ENCODE data around the gene VAMP1. TPM values are rescaled to one million over a fixed set of nuclear protein-coding genes. Genes with fewer than 3 reads are reported as not detected.
A peak's percentile ranks its signal among the peaks of the same experiment; 100 is the strongest.
"Not testable (repeated sequence)": the region's sequence is repeated elsewhere in the genome, so short reads cannot be mapped to it uniquely, and the experiment has no call there.

The VAMP1 gene
- total RNA-seq, 2 donors from 2014 or later = 19.9 to 81.8 TPM

GRCh38 chr12:6478416-6478815 is 7.9 kb upstream of the VAMP1 start:
- Mint-ChIP-seq H3K4me1 (no peaks in the 10 kb centered on the region), H3K36me3 (ENCODE audit: low read depth) (no peaks in the 10 kb centered on the region), H3K27ac (no peak overlapping the region), H3K27me3 (no peaks in the 10 kb centered on the region), H3K4me3 (no peak overlapping the region), H3K9me3 (no peaks in the 10 kb centered on the region)
- ATAC-seq (replicated peaks) = no peak

GRCh38 chr12:6477601-6478377 is 7.3 kb upstream of the VAMP1 start:
- H3K9me3 Mint-ChIP-seq; H3K27ac Mint-ChIP-seq; H3K27me3 Mint-ChIP-seq; H3K36me3 Mint-ChIP-seq (ENCODE audit: low read depth); H3K4me1 Mint-ChIP-seq; H3K4me3 Mint-ChIP-seq; ATAC-seq (replicated peaks): not testable (repeated sequence)

GRCh38 chr12:6476489-6476888 is 6.0 kb upstream of the VAMP1 start:
- H3K9me3 Mint-ChIP-seq = no peaks in the 10 kb centered on the region
- no peak overlapping the region for H3K4me3 Mint-ChIP-seq
- no peaks in the 10 kb centered on the region for H3K4me1 Mint-ChIP-seq
- H3K36me3 Mint-ChIP-seq (ENCODE audit: low read depth) = no peaks in the 10 kb centered on the region
- no peaks in the 10 kb centered on the region for H3K27me3 Mint-ChIP-seq
- H3K27ac Mint-ChIP-seq = peak overlapping the region; percentile 4
- ATAC-seq (replicated peaks) = no peak

- H3K4me1 Mint-ChIP-seq; H3K27me3 Mint-ChIP-seq; H3K9me3 Mint-ChIP-seq; H3K4me3 Mint-ChIP-seq; ATAC-seq (replicated peaks); H3K27ac Mint-ChIP-seq; H3K36me3 Mint-ChIP-seq (ENCODE audit: low read depth): not testable (repeated sequence)
Observed at GRCh38 chr12:6475233-6475975, 4.9 kb upstream of the VAMP1 start.

GRCh38 chr12:6472491-6472890 is 2.0 kb upstream of the VAMP1 start:
- Mint-ChIP-seq H3K36me3 (ENCODE audit: low read depth) (peaks cover 35% of the 10 kb centered on the region), H3K9me3 (no peaks in the 10 kb centered on the region), H3K27me3 (no peaks in the 10 kb centered on the region), H3K4me1 (peaks cover 15% of the 10 kb centered on the region), H3K4me3 (no peak overlapping the region), H3K27ac (no peak overlapping the region)
- no peak for ATAC-seq (replicated peaks)

- peak overlapping the region; percentile 90 for H3K27ac Mint-ChIP-seq
- H3K27me3 Mint-ChIP-seq = no peaks in the 10 kb centered on the region
- peaks cover 19% of the 10 kb centered on the region for H3K4me1 Mint-ChIP-seq
- no peaks in the 10 kb centered on the region for H3K9me3 Mint-ChIP-seq
- peak overlapping the region; percentile 79 for H3K4me3 Mint-ChIP-seq
- H3K36me3 Mint-ChIP-seq (ENCODE audit: low read depth) = peaks cover 40% of the 10 kb centered on the region
- ATAC-seq (replicated peaks) = no peak
Observed at GRCh38 chr12:6471989-6472360, 1.5 kb upstream of the VAMP1 start.

GRCh38 chr12:6469609-6470374 is 685 bp downstream of the VAMP1 start:
- Mint-ChIP-seq H3K4me3 (peak overlapping the region; percentile 79), H3K36me3 (ENCODE audit: low read depth) (peaks cover 62% of the 10 kb centered on the region), H3K9me3 (no peaks in the 10 kb centered on the region), H3K4me1 (peaks cover 33% of the 10 kb centered on the region), H3K27me3 (no peaks in the 10 kb centered on the region), H3K27ac (peak overlapping the region; percentile 90)
- no peak for ATAC-seq (replicated peaks)

GRCh38 chr12:6469092-6469491 is 1.4 kb downstream of the VAMP1 start:
- Mint-ChIP-seq H3K36me3 (ENCODE audit: low read depth) (peaks cover 69% of the 10 kb centered on the region), H3K4me1 (peaks cover 39% of the 10 kb centered on the region), H3K9me3 (no peaks in the 10 kb centered on the region), H3K27me3 (no peaks in the 10 kb centered on the region), H3K27ac (peak overlapping the region; percentile 90), H3K4me3 (peak overlapping the region; percentile 79)
- ATAC-seq (replicated peaks) = no peak

GRCh38 chr12:6468283-6468575 is 2.2 kb downstream of the VAMP1 start:
- ATAC-seq (replicated peaks) = no peak
- peaks cover 48% of the 10 kb centered on the region for H3K4me1 Mint-ChIP-seq
- H3K9me3 Mint-ChIP-seq = no peaks in the 10 kb centered on the region
- no peaks in the 10 kb centered on the region for H3K27me3 Mint-ChIP-seq
- peak overlapping the region; percentile 79 for H3K4me3 Mint-ChIP-seq
- peak overlapping the region; percentile 90 for H3K27ac Mint-ChIP-seq
- peaks cover 78% of the 10 kb centered on the region for H3K36me3 Mint-ChIP-seq (ENCODE audit: low read depth)

GRCh38 chr12:6467571-6468282 is 2.8 kb downstream of the VAMP1 start:
- H3K27me3 Mint-ChIP-seq; H3K9me3 Mint-ChIP-seq; ATAC-seq (replicated peaks): not testable (repeated sequence)
- Mint-ChIP-seq H3K4me3 (peak overlapping the region; percentile 79), H3K36me3 (ENCODE audit: low read depth) (peaks cover 83% of the 10 kb centered on the region), H3K27ac (peak overlapping the region; percentile 90), H3K4me1 (peaks cover 53% of the 10 kb centered on the region)

GRCh38 chr12:6466751-6467150 is 3.7 kb downstream of the VAMP1 start:
- ATAC-seq (replicated peaks) = not testable (repeated sequence)
- peak overlapping the region; percentile 60 for H3K27ac Mint-ChIP-seq

GRCh38 chr12:6466184-6466573 is 4.3 kb downstream of the VAMP1 start:
- no peak for ATAC-seq (replicated peaks)
- peaks cover 63% of the 10 kb centered on the region for H3K4me1 Mint-ChIP-seq
- peaks cover 98% of the 10 kb centered on the region for H3K36me3 Mint-ChIP-seq (ENCODE audit: low read depth)
- H3K27ac Mint-ChIP-seq = peak overlapping the region; percentile 60
- H3K4me3 Mint-ChIP-seq = peak overlapping the region; percentile 79
- no peaks in the 10 kb centered on the region for H3K27me3 Mint-ChIP-seq
- no peaks in the 10 kb centered on the region for H3K9me3 Mint-ChIP-seq

More at GRCh38 chr12:6466751-6467150, 3.7 kb downstream of the VAMP1 start:
- peak overlapping the region; percentile 79 for H3K4me3 Mint-ChIP-seq
- H3K36me3 Mint-ChIP-seq (ENCODE audit: low read depth) = peaks cover 92% of the 10 kb centered on the region
- peaks cover 62% of the 10 kb centered on the region for H3K4me1 Mint-ChIP-seq
- not testable (repeated sequence) for H3K9me3 Mint-ChIP-seq, H3K27me3 Mint-ChIP-seq

GRCh38 chr12:6465467-6466183 is 4.9 kb downstream of the VAMP1 start:
- no peak for ATAC-seq (replicated peaks)
- Mint-ChIP-seq H3K4me1 (peaks cover 66% of the 10 kb centered on the region), H3K9me3 (no peaks in the 10 kb centered on the region), H3K4me3 (peak overlapping the region; percentile 79), H3K27ac (peak overlapping the region; percentile 60), H3K36me3 (ENCODE audit: low read depth) (peaks cover 98% of the 10 kb centered on the region), H3K27me3 (no peaks in the 10 kb centered on the region)

GRCh38 chr12:6464531-6464930 is 5.9 kb downstream of the VAMP1 start:
- no peaks in the 10 kb centered on the region for H3K27me3 Mint-ChIP-seq
- no peaks in the 10 kb centered on the region for H3K9me3 Mint-ChIP-seq
- peak overlapping the region; percentile 79 for H3K4me3 Mint-ChIP-seq
- peaks cover 66% of the 10 kb centered on the region for H3K4me1 Mint-ChIP-seq
- no peak for ATAC-seq (replicated peaks)
- peak overlapping the region; percentile 94 for H3K27ac Mint-ChIP-seq
- H3K36me3 Mint-ChIP-seq (ENCODE audit: low read depth) = peaks cover 100% of the 10 kb centered on the region

Measured in activated T-helper 17 cell treated with anti-CD3 and anti-CD28 coated beads, Interleukin-2, amount 50 U/mL, for 72 hours (primary cell).